Stimulated activated CD8-positive, alpha-beta memory T cell treated with anti-CD3 and anti-CD28 coated beads, Interleukin-7, amount 100 ng/mL, for 48 hours (primary cell): ENCODE data around the gene OSGEP.

Source experiments
- DNase-seq, 2 donors: peaks; one replicate each; pipeline ENCODE4 v3.0.0-alpha.2; 2020; ENCODE audit warnings: low read depth in 1 of 2; ENCODE audit errors: extremely low read depth in 1 of 2

Gene OSGEP

GRCh38 chr14:20400589-20400964, 54.0 kb downstream of the OSGEP start:
- DNase-seq = no peak

- no peak for DNase-seq
Measured at GRCh38 chr14:20397511-20397910, 57.1 kb downstream of the OSGEP start.
